ENCODE results near the gene BRD4. TPM values are rescaled to one million over a fixed set of nuclear protein-coding genes. Genes with fewer than 3 reads are reported as not detected.

The BRD4 gene
- total RNA-seq, 1 experiment from 2014 or later = 144 TPM

DNA sequence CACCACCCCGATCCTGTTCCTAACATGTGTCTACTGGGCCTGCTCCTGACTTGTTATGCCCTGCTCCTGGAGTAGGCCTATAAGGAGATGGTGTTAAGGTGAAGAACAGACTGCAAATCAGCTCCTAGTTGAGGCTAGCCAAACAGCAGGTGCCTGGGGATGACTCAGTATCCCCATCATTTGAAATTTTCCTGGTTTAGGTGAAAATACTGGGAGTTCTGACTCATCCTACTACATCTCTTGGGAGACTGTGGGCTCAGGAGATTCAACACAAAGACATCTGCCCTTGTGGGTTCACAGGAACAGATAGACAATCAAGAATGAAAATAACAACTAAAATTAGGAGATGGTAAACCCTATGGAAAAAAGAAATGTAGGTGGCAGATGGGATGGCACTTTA lies 41.2 kb downstream of the BRD4 start:
- Histone ChIP-seq H4K20me1 (ENCODE audit: control insufficient read depth, insufficient read depth, insufficient read length) (peaks cover 5% of the 10 kb centered on the region), H3K23ac (ENCODE audit: insufficient read length, low read depth, low read length) (no peak overlapping the region), H3K27me3 (ENCODE audit: insufficient read depth, low read length) (no peaks in the 10 kb centered on the region), H4K8ac (replicated peaks; ENCODE audit: insufficient read length, low read depth, low read length) (no peak overlapping the region), H3K18ac (ENCODE audit: insufficient read length, low read depth, low read length) (no peak overlapping the region), H3K27ac (ENCODE audit: insufficient read length, low read depth, low read length) (no peak overlapping the region), H3K9ac (ENCODE audit: extremely low read depth, insufficient read length, low read length) (no peak overlapping the region), H2AFZ (ENCODE audit: low read length) (no peak overlapping the region), H2BK12ac (ENCODE audit: insufficient read length, low read depth, low read length) (no peak overlapping the region), H3K79me2 (ENCODE audit: insufficient read depth, low read length) (peaks cover 85% of the 10 kb centered on the region), H3K14ac (ENCODE audit: insufficient read depth, low read length) (no peak overlapping the region), H3K23me2 (ENCODE audit: insufficient read length, low read depth, low read length, poor library complexity, severe bottlenecking) (no peaks in the 10 kb centered on the region), H2BK5ac (ENCODE audit: insufficient read length, low read length) (no peak overlapping the region), H3K4me2 (ENCODE audit: insufficient read depth, insufficient read length, low read length) (no peak overlapping the region), H2BK15ac (ENCODE audit: low read depth, low read length) (no peak overlapping the region), H4K91ac (ENCODE audit: insufficient read length, low read depth, low read length) (no peak overlapping the region), H4K5ac (ENCODE audit: insufficient read length, low read depth, low read length) (no peak overlapping the region), H2BK20ac (ENCODE audit: low read depth, low read length, poor library complexity, severe bottlenecking) (no peak overlapping the region), H2AK5ac (ENCODE audit: insufficient read length, low read length) (no peak overlapping the region), H3T11ph (ENCODE audit: low read length) (no peak overlapping the region), H3K79me1 (ENCODE audit: insufficient read depth, low read depth, low read length, poor library complexity, severe bottlenecking) (peaks cover 9% of the 10 kb centered on the region), H3K4ac (ENCODE audit: low read depth, low read length) (no peak overlapping the region), H3K4me1 (ENCODE audit: insufficient read depth, low read length) (peaks cover 26% of the 10 kb centered on the region), H3K9me3 (ENCODE audit: control insufficient read depth, low read depth, low read length) (no peaks in the 10 kb centered on the region), H3K56ac (ENCODE audit: insufficient read length, low read depth, low read length) (no peak overlapping the region), H2BK120ac (ENCODE audit: low read depth, low read length, poor library complexity, severe bottlenecking) (no peak overlapping the region)
- Mint-ChIP-seq H3K9me3 (no peaks in the 10 kb centered on the region), H3K36me3 (ENCODE audit: insufficient read depth in 1 of 3, low read depth in 3 of 3) (peaks cover under 1 to 3% (median 1%) of the 10 kb centered on the region in 3 experiments; a peak in 4 of 7 replicates), H3K27me3 (ENCODE audit: low read depth) (no peaks in the 10 kb centered on the region), H3K27ac (peak overlapping the region in 1 of 3 experiments; percentile 5; a peak in 1 of 7 replicates), H3K4me1 (peaks cover 74 to 80% of the 10 kb centered on the region in 2 experiments), H3K4me3 (no peak overlapping the region)
- TF ChIP-seq, protein P1, sequence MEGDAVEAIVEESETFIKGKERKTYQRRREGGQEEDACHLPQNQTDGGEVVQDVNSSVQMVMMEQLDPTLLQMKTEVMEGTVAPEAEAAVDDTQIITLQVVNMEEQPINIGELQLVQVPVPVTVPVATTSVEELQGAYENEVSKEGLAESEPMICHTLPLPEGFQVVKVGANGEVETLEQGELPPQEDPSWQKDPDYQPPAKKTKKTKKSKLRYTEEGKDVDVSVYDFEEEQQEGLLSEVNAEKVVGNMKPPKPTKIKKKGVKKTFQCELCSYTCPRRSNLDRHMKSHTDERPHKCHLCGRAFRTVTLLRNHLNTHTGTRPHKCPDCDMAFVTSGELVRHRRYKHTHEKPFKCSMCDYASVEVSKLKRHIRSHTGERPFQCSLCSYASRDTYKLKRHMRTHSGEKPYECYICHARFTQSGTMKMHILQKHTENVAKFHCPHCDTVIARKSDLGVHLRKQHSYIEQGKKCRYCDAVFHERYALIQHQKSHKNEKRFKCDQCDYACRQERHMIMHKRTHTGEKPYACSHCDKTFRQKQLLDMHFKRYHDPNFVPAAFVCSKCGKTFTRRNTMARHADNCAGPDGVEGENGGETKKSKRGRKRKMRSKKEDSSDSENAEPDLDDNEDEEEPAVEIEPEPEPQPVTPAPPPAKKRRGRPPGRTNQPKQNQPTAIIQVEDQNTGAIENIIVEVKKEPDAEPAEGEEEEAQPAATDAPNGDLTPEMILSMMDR (conservative IDR thresholded peaks at IDR 0.05) = no peak
- WGBS (ENCODE audit: extremely low coverage, insufficient read length, low lambda C conversion rate) = no CpG with 5 or more reads among the region's 1 CpG
- no peak for DNase-seq
